HFF-Myc (cell line): Measurements from ENCODE around the gene FAM117B.

ENCODE experiments used
- DNase-seq: peaks from one replicate; pipeline ENCODE4 v3.0.0-alpha.2; 2011; ENCODE audit warnings: low read depth; ENCODE audit errors: extremely low read depth
- H3K4me3 ChIP-seq: replicated peaks from 2 replicates; pipeline ENCODE4 v1.5.1; 2011; ENCODE audit warnings: low read depth, mild to moderate bottlenecking, control low read depth, low read length
- TF ChIP-seq, protein P1 (sequence below): IDR thresholded peaks from 2 replicates; pipeline ENCODE4 v1.5.1; 2012; ENCODE audit warnings: mild to moderate bottlenecking, low read depth, low read length, control low read depth; ENCODE audit errors: missing control alignments

Gene FAM117B

DNA sequence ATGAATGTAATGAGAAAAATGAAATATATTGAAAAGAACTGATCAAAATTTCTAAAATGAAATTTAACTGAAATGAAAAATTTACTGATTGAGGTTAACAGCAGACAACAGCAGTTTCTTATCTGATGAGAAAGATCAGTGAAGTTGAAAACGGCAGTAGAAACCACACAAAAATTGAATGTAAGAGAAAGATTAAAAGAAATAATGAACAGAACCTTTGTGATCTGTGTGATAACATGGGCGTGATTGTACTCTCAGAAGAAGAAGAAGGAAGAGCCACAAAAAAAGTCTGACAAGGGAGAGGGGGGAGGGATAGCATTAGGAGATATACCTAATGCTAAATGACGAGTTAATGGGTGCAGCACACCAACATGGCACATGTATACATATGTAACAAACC lies 45.2 kb downstream of the FAM117B start:
- TF ChIP-seq, protein P1, sequence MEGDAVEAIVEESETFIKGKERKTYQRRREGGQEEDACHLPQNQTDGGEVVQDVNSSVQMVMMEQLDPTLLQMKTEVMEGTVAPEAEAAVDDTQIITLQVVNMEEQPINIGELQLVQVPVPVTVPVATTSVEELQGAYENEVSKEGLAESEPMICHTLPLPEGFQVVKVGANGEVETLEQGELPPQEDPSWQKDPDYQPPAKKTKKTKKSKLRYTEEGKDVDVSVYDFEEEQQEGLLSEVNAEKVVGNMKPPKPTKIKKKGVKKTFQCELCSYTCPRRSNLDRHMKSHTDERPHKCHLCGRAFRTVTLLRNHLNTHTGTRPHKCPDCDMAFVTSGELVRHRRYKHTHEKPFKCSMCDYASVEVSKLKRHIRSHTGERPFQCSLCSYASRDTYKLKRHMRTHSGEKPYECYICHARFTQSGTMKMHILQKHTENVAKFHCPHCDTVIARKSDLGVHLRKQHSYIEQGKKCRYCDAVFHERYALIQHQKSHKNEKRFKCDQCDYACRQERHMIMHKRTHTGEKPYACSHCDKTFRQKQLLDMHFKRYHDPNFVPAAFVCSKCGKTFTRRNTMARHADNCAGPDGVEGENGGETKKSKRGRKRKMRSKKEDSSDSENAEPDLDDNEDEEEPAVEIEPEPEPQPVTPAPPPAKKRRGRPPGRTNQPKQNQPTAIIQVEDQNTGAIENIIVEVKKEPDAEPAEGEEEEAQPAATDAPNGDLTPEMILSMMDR, result no peak
- DNase-seq, result no peak
- no peak overlapping the region for H3K4me3 ChIP-seq

DNA sequence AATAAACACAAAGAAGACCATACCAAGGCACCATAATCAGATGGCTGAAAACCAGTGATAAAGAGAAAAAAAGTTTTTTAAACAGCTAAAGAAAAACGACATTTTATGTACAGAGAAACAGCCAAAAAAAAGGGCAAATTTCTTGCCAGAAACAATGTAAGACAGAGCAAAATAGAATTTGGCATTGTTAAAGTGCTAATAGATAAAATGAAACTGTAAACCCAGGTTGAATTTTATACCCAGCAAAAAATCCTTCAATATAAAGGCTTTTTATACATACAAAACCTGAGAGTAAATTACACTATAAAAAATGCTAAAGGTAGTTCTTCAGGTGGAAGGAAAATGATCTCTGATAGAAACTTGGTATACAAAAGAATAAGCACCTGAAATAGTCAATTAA lies 45.7 kb downstream of the FAM117B start:
- DNase-seq, result no peak
- TF ChIP-seq, protein P1, result no peak
- no peak overlapping the region for H3K4me3 ChIP-seq

DNA sequence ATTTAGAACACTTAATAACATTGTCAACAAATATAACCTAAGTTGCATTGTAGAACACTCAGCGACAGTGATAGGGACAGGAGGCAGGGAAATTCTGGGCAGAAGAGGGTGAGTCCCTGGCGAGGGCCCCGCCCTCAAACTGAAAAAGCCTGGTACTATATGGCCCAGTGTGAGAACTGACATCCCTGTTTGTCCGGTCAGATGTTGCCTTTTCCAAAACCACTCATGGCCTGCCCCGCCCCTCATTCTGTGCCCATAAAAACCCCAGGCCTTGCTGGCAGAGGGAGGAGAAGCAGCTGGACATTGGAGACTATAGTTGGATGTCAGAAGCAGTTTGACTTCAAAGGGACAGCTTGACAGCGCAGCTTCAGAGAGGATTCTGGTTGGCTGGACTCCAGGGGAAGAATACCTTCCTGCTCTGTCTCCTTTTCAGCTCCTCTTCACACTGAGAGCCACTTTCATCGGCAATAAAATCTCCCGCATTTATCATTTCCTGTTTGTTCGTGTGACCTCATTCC lies 47.0 kb downstream of the FAM117B start:
- no peak for DNase-seq
- TF ChIP-seq, protein P1, result no peak
- H3K4me3 ChIP-seq, result no peak overlapping the region

DNA sequence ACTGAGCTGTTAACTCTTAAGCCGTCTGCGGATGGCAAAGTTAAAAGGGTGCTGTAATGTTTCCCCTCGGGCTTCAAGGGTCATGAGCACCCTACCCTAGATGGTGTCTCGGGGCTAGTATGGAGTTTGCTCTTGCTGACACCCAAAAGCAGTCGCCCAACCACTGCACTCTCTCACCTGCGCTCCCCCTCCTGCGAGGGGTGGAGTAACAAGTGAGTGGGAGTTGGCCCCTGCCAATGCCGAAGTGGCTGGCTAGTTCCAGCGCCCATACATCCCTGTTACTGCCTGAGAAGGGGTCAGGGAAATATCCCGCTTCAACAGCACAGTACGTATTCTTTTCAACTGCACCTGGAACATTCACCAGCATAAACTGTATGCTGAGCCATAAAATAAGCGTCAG lies 47.5 kb downstream of the FAM117B start:
- no peak overlapping the region for H3K4me3 ChIP-seq
- DNase-seq, result no peak
- TF ChIP-seq, protein P1, result no peak

DNA sequence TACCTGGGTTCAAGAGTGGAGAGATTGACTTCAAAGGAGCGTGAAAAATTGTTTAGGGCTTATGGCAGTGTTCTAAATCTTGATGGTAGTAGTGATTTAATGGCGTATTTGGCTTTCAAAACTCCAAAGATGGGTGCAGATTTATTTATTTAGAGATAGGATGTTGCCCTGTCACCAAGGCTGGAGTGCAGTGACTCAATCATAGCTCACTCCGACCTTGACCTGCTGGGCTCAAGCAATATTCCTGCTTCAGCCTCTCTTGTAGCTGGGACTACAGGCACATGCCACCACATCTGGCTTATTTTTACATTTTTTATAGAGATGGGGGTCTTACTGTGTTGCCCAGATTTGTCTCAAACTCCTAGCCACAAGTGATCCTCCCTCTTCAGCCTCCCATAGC lies 52.5 kb downstream of the FAM117B start:
- H3K4me3 ChIP-seq, result no peak overlapping the region
- no peak for DNase-seq
- TF ChIP-seq, protein P1, result no peak

DNA sequence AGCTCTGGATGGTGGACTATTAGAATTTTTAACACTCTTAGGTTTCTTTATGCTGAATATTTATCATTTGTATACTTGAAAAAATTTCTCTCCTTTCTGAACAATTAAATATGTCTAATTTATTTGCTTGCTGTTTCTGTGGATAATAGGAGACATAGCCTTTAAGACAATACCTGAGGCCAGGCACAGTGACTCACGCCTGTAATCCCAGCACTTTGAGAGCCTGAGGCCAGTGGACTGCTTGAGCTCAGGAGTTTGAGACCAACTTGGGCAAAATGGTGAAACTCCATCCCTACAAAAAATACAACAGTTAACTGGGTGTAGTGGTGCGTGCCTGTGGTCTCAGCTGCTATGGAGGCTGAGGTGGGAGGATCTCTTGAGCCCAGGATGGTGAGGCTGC lies 54.7 kb downstream of the FAM117B start:
- H3K4me3 ChIP-seq, result no peak overlapping the region
- DNase-seq, result no peak
- TF ChIP-seq, protein P1, result no peak

DNA sequence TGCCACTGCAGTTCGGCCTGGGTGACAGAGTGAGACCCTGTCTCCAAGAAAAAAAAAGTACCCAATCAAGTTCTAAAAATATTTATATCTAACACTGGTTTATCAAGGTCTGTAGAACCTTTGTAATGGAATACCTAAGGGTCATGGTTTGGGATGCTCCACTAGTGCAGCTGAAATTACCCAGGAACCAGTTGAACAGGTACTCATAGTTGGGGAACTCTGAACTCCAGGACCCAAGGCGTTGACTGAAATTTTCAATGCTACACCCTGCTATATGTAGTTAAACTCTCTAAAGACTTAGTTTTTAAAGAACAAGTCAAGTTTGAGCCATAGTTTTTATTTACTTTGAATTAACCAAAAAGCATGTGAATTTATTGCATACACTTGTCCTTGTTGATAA lies 55.1 kb downstream of the FAM117B start:
- no peak for DNase-seq
- TF ChIP-seq, protein P1, result no peak
- H3K4me3 ChIP-seq, result no peak overlapping the region
